HEK293 (cell line): ENCODE measurements around the gene PHLDB3.

Source experiments
- CTCF ChIA-PET: fragments of 350-600 bp; formaldehyde crosslinking; extraction: SDS; loops from one replicate; lab custom pipeline; 2021; ENCODE audit warnings: antibody characterized with exemption; lab: Yijun Ruan, JAX
- POLR2A ChIA-PET: fragments of 300-600 bp; formaldehyde crosslinking; extraction: SDS; loops from one replicate; lab custom pipeline; 2020; ENCODE audit warnings: antibody characterized with exemption, inconsistent platforms; lab: Yijun Ruan, JAX
- H3K27ac ChIP-seq: fragments of 200-500 bp; sonication (Bioruptor generic); 2 replicates; pipeline ENCODE4 v1.5.1; 2014; ENCODE audit warnings: low read depth, low read length, control low read depth, inconsistent platforms; ENCODE audit errors: extremely low read depth
- H3K36me3 ChIP-seq, 2 experiments: fragments of 200-500 bp in 1 of 2; sonication (Bioruptor generic) in 1 of 2; 1 replicate in 1 of 2; 2 replicates in 1 of 2; pipeline ENCODE4 v1.5.1; 2014 to 2017; ENCODE audit warnings: inconsistent platforms in 2 of 2, low read length in 2 of 2; ENCODE audit not compliant: control insufficient read depth in 2 of 2, insufficient read depth in 1 of 2
- H3K4me1 ChIP-seq: fragments of 200-500 bp; sonication (Bioruptor generic); 2 replicates; pipeline ENCODE4 v1.5.1; 2014; ENCODE audit warnings: mild to moderate bottlenecking, low read length, inconsistent platforms; ENCODE audit not compliant: control insufficient read depth, insufficient read depth
- H3K4me3 ChIP-seq: 2 replicates; pipeline ENCODE4 v1.5.1; 2011; ENCODE audit warnings: low read depth, mild to moderate bottlenecking, control low read depth, low read length, moderate library complexity
- H3K9me3 ChIP-seq: fragments of 200-500 bp; sonication (Bioruptor generic); 2 replicates; pipeline ENCODE4 v1.5.1; 2014; ENCODE audit warnings: low read depth, low read length, inconsistent platforms; ENCODE audit not compliant: control insufficient read depth, insufficient read depth
- KLF7 ChIP-seq: fragments of 450-650 bp; formaldehyde crosslinking; IDR thresholded peaks from 2 replicates; pipeline ENCODE4 v1.5.1; 2016; ENCODE audit warnings: missing biosample characterization, missing genetic modification characterization, borderline replicate concordance
- MZF1 ChIP-seq: fragments of 450-650 bp; formaldehyde crosslinking; IDR thresholded peaks from 2 replicates; pipeline ENCODE4 v1.5.1; 2017; ENCODE audit warnings: missing biosample characterization, missing genetic modification characterization, borderline replicate concordance
- REST ChIP-seq: fragments of 450-650 bp; formaldehyde crosslinking; IDR thresholded peaks from 2 replicates; pipeline ENCODE4 v1.5.1; 2016; ENCODE audit warnings: missing biosample characterization, missing genetic modification characterization
- SETDB1 ChIP-seq: IDR thresholded peaks from one replicate; pipeline ENCODE4 v1.6.1; 2017; ENCODE audit warnings: mild to moderate bottlenecking, low read length, moderate library complexity, mixed read lengths; ENCODE audit not compliant: insufficient read length
- ZBTB49 ChIP-seq: fragments of 450-650 bp; formaldehyde crosslinking; IDR thresholded peaks from 2 replicates; pipeline ENCODE4 v1.5.1; 2016; ENCODE audit warnings: missing biosample characterization, missing genetic modification characterization, low read depth
- ZEB2 ChIP-seq: fragments of 450-650 bp; formaldehyde crosslinking; IDR thresholded peaks from 2 replicates; pipeline ENCODE4 v1.5.1; 2016; ENCODE audit warnings: missing biosample characterization, missing genetic modification characterization
- ZFP69B ChIP-seq: fragments of 450-650 bp; formaldehyde crosslinking; IDR thresholded peaks from 2 replicates; pipeline ENCODE4 v1.5.1; 2016; ENCODE audit warnings: missing biosample characterization, missing genetic modification characterization
- ZNF138 ChIP-seq: fragments of 450-650 bp; formaldehyde crosslinking; IDR thresholded peaks from 2 replicates; pipeline ENCODE4 v1.5.1; 2016; ENCODE audit warnings: missing biosample characterization, missing genetic modification characterization, borderline replicate concordance
- ZNF157 ChIP-seq: fragments of 450-650 bp; formaldehyde crosslinking; IDR thresholded peaks from 2 replicates; pipeline ENCODE4 v1.5.1; 2016; ENCODE audit warnings: missing biosample characterization, missing genetic modification characterization
- ZNF302 ChIP-seq: fragments of 450-650 bp; formaldehyde crosslinking; IDR thresholded peaks from 2 replicates; pipeline ENCODE4 v1.5.1; 2016; ENCODE audit warnings: missing biosample characterization, missing genetic modification characterization, low read depth
- ZNF335 ChIP-seq: fragments of 450-650 bp; formaldehyde crosslinking; conservative IDR thresholded peaks from 2 replicates; pipeline ENCODE4 v1.5.1; 2016; ENCODE audit warnings: missing biosample characterization, missing genetic modification characterization
- ZNF391 ChIP-seq: fragments of 450-650 bp; formaldehyde crosslinking; IDR thresholded peaks from 2 replicates; pipeline ENCODE4 v1.5.1; 2016; ENCODE audit warnings: low read depth, missing biosample characterization, missing genetic modification characterization, borderline replicate concordance
- ZNF488 ChIP-seq: fragments of 450-650 bp; formaldehyde crosslinking; IDR thresholded peaks from 2 replicates; pipeline ENCODE4 v1.5.1; 2016; ENCODE audit warnings: missing biosample characterization, missing genetic modification characterization
- ZNF501 ChIP-seq: fragments of 450-650 bp; formaldehyde crosslinking; IDR thresholded peaks from 2 replicates; pipeline ENCODE4 v1.5.1; 2016; ENCODE audit warnings: missing biosample characterization, missing genetic modification characterization
- ZNF510 ChIP-seq: fragments of 450-650 bp; formaldehyde crosslinking; IDR thresholded peaks from 2 replicates; pipeline ENCODE4 v1.5.1; 2018; ENCODE audit warnings: mild to moderate bottlenecking, missing genetic modification characterization, missing biosample characterization; ENCODE audit not compliant: insufficient replicate concordance
- ZNF529 ChIP-seq: fragments of 450-650 bp; formaldehyde crosslinking; IDR thresholded peaks from 2 replicates; pipeline ENCODE4 v1.5.1; 2017; ENCODE audit warnings: missing genetic modification characterization, missing biosample characterization; ENCODE audit not compliant: insufficient replicate concordance
- ZNF530 ChIP-seq: fragments of 450-650 bp; formaldehyde crosslinking; IDR thresholded peaks from 2 replicates; pipeline ENCODE4 v1.5.1; 2016; ENCODE audit warnings: low read depth, missing biosample characterization, missing genetic modification characterization
- ZNF707 ChIP-seq: fragments of 450-650 bp; formaldehyde crosslinking; IDR thresholded peaks from 2 replicates; pipeline ENCODE4 v1.5.1; 2016; ENCODE audit warnings: missing biosample characterization, missing genetic modification characterization
- ZNF776 ChIP-seq: fragments of 450-650 bp; formaldehyde crosslinking; IDR thresholded peaks from 2 replicates; pipeline ENCODE4 v1.5.0; 2017; ENCODE audit warnings: missing biosample characterization, missing genetic modification characterization, borderline replicate concordance
- TF ChIP-seq, protein P1 (sequence below): fragments of 450-650 bp; formaldehyde crosslinking; IDR thresholded peaks from 2 replicates; pipeline ENCODE4; 2016; ENCODE audit warnings: missing biosample characterization, missing genetic modification characterization

Gene PHLDB3

GRCh38 chr19:43499042-43499441 is 5.5 kb downstream of the PHLDB3 start:
- Histone ChIP-seq H3K27ac (0 out of 2 replicates have a peak overlapping the region, but pooled peaks have one; percentile 9), H3K4me1 (peaks cover 9% of the 10 kb centered on the region; the same call in 1 of the 2 replicates), H3K4me3 (no peak overlapping the region), H3K9me3 (no peaks in the 10 kb centered on the region), H3K36me3 (peaks cover 25 to 41% of the 10 kb centered on the region in 2 experiments)
- ChIA-PET CTCF (interaction anchor here (0.6 to 1.4 kb wide), 6 partner anchors 20 to 169 kb away, joined by 3 to 6 read pairs (median 3); no protein-coding TSS in a partner anchor), POLR2A (no interaction called here)
- TF ChIP-seq ZNF157 (no peak), ZFP69B (no peak), MZF1 (no peak), ZNF707 (tag by site-specific recombination) (no peak), SETDB1 (no peak), REST (tag by site-specific recombination) (no peak), ZNF335 (tag by site-specific recombination) (no peak), ZNF391 (tag by site-specific recombination) (no peak), ZEB2 (tag by site-specific recombination) (no peak), ZNF529 (tag by site-specific recombination) (no peak), ZNF510 (no peak), ZNF138 (tag by site-specific recombination) (no peak), KLF7 (no peak), ZNF488 (tag by site-specific recombination) (no peak), ZNF776 (no peak), ZNF501 (no peak), ZNF530 (tag by site-specific recombination) (no peak), ZNF302 (no peak), ZBTB49 (tag by site-specific recombination) (no peak)
- TF ChIP-seq, protein P1, sequence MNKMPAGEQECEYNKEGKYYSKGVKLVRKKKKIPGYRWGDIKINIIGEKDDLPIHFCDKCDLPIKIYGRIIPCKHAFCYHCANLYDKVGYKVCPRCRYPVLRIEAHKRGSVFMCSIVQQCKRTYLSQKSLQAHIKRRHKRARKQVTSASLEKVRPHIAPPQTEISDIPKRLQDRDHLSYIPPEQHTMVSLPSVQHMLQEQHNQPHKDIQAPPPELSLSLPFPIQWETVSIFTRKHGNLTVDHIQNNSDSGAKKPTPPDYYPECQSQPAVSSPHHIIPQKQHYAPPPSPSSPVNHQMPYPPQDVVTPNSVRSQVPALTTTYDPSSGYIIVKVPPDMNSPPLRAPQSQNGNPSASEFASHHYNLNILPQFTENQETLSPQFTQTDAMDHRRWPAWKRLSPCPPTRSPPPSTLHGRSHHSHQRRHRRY, result no peak
